Small intestine (tissue), 7 donors: Measurements from ENCODE around the gene FSIP1. TPM values are rescaled to one million over a fixed set of nuclear protein-coding genes. Genes with fewer than 3 reads are reported as not detected.
A peak's percentile ranks its signal among the peaks of the same experiment; 100 is the strongest.

Experiments used
- DNase-seq, 2 donors: peaks; one replicate each; pipeline versions ENCODE4 v3.0.0 to v3.0.0-alpha.2; 2013
- FAIRE-seq: peaks from 2 replicates; lab custom pipeline; 2012; peaks lifted over from hg19 to GRCh38; lab: Jason Lieb, UNC
- H3K27ac ChIP-seq, 3 donors: one replicate each; pipeline ENCODE4 v1.5.1; 2013; ENCODE audit warnings: low read length in 2 of 3, mild to moderate bottlenecking in 2 of 3, control low read depth in 1 of 3, inconsistent platforms in 1 of 3, low read depth in 1 of 3, moderate library complexity in 1 of 3
- H3K27me3 ChIP-seq, 3 donors: one replicate each; pipeline ENCODE4 v1.6.1; 2013; ENCODE audit warnings: low read length in 3 of 3, inconsistent platforms in 1 of 3; ENCODE audit not compliant: control insufficient read depth in 3 of 3, insufficient read depth in 3 of 3
- H3K36me3 ChIP-seq, 3 donors: one replicate each; pipeline ENCODE4 v1.6.1; 2013; ENCODE audit warnings: low read length in 3 of 3, inconsistent platforms in 1 of 3, low read depth in 1 of 3, mild to moderate bottlenecking in 1 of 3, moderate library complexity in 1 of 3; ENCODE audit not compliant: control insufficient read depth in 3 of 3, insufficient read depth in 2 of 3
- H3K4me1 ChIP-seq, 3 donors: one replicate each; pipeline ENCODE4 v1.6.1; 2013; ENCODE audit warnings: low read length in 2 of 3, inconsistent platforms in 1 of 3, low read depth in 1 of 3, mild to moderate bottlenecking in 1 of 3, moderate library complexity in 1 of 3; ENCODE audit not compliant: control insufficient read depth in 3 of 3, insufficient read depth in 2 of 3
- H3K4me3 ChIP-seq, 3 donors: one replicate each; pipeline ENCODE4 v1.5.1; 2013; ENCODE audit warnings: low read length in 3 of 3, control low read depth in 1 of 3, inconsistent platforms in 1 of 3, low read depth in 1 of 3, mild to moderate bottlenecking in 1 of 3, moderate library complexity in 1 of 3
- H3K9me3 ChIP-seq, 2 donors: one replicate each; pipeline ENCODE4 v1.6.1; 2013; ENCODE audit warnings: low read depth in 1 of 2, low read length in 1 of 2; ENCODE audit not compliant: control insufficient read depth in 2 of 2, insufficient read depth in 1 of 2
- WGBS, 3 donors: extraction: QIAGEN DNeasy Blood & Tissue Kit; methylation state at CpG; one replicate each; pipeline ENCODE4 v1.1.7; 2013; 5-methylcytosine and 5-hydroxymethylcytosine counted together
- polyA plus RNA-seq, 4 donors: library from polyadenylated mRNA; stranded (reverse) in 3 of 4; unstranded in 1 of 4; fragments of 200-250 nt in 3 of 4; fragments of 120-200 nt in 1 of 4; gene quantifications; one replicate each; pipeline versions ENCODE4 v1.2.1 to v1.2.3, GENCODE V29; 2013
- donor health status: healthy with polysubstance abuse.
- donor health status: control.
- donor health status: control.
- donor health status: Bipolar disorder and iron deficiency.
- donor health status: healthy.

The FSIP1 gene
- polyA plus RNA-seq, 4 donors = 0.12 to 0.72 TPM; not detected in 2

DNA sequence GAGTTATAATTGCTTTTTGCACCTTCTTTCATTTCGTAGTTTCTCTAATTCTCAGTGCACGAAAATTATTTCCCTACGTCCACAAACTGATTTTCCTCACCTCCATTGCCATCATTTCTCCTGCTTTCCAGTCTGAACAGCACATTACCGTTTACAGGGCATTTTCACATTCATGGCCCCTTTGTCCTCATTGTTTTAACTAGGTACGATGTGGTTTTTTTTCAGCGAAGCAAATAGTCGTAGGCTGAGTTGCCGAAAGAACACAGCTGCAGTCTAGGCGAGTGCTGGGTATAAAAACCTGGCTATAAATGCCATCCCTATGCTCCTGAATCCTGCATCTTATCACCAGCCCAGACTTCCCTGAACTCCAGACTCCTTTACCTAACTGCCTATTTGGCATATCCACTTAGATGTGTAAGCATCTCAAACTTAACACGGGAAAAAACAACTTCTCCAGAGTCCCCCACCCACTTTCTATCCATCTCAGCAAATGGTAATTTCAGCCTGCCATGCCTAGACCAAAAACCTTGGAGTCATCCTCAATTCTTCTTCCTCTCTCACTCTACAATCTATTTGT is 691 bp upstream of the FSIP1 start:
- DNase-seq = peak in 1 of 2 donors; percentile 17
- Histone ChIP-seq H3K9me3 (no peaks in the 10 kb centered on the region), H3K27ac (peak overlapping the region; percentile 22 to 69 (median 53)), H3K27me3 (no peaks in the 10 kb centered on the region), H3K36me3 (no peaks in the 10 kb centered on the region), H3K4me3 (peak overlapping the region; percentile 58 to 85 (median 58)), H3K4me1 (peaks cover 2 to 3% (median 3%) of the 10 kb centered on the region in 3 donors)
- WGBS, 3 donors = 1 to 2% (median 1%) methylated on average over 10 of the region's 10 CpGs
- no peak for FAIRE-seq

DNA sequence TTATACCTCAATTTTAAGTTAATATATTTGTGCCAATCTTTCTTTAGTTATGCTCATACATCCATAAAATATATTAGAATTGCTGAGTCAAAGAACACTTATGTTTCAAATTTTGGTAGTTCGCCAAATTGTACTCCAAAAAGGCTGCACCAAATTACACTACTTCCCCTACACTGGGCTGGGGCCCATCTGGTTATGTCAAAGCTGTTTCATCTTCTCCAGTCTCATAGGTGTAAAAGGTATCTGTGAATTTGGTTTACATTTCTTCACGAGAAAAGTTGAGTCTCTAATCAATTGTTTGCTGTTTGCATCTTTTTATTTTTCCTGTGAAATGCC is 706 bp downstream of the FSIP1 start:
- Histone ChIP-seq H3K27ac (peak overlapping the region in 2 of 3 donors; percentile 57), H3K27me3 (no peaks in the 10 kb centered on the region), H3K36me3 (no peaks in the 10 kb centered on the region), H3K9me3 (no peaks in the 10 kb centered on the region), H3K4me3 (peak overlapping the region in 2 of 3 donors; percentile 2 to 32), H3K4me1 (peaks cover 0 to 3% (median 3%) of the 10 kb centered on the region in 3 donors)
- DNase-seq = no peak
- 54 to 59% (median 57%) methylated on average over 2 of the region's 2 CpGs for WGBS, 3 donors
- FAIRE-seq = no peak

DNA sequence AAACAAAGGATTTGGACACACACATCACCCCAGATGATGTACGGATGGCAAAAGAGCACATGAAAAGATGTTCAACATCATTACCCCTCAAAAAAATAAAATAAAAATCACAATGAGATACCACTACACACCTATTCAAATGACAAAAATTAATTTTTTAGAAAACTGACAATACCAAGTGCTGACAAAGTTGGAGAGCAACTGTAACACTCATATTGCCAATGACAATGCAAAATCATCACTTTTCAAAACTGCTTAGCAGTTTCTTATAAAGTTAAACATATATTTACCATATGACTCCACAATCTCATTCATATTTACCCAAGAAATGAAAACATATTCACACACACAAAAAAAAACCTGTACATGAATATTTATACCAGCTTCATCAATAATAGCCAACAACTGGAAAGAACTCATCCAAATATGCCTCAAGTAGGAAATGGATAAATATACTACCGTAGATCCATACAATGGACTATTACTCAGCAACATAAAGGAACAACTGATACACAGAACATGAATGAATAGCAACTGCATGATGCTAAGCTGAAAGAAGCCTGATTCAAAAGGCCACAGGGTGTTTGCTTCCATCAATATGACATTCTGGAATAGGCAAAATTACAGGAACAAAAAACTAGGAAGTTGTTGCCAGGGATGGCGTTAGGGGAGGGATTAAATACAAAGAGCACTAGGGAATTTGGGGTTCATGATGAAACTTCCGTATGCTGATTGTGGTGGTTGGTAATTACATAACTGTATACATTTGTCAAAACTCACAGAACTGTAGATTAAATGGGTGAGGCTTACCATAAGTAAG is 1.3 kb downstream of the FSIP1 start:
- Histone ChIP-seq H3K4me3 (no peak overlapping the region), H3K27ac (no peak overlapping the region), H3K27me3 (no peaks in the 10 kb centered on the region), H3K4me1 (peaks cover 0 to 3% (median 3%) of the 10 kb centered on the region in 3 donors), H3K9me3 (no peaks in the 10 kb centered on the region), H3K36me3 (no peaks in the 10 kb centered on the region)
- WGBS, 3 donors = 82 to 88% (median 87%) methylated on average over 4 of the region's 4 CpGs
- DNase-seq = no peak
- FAIRE-seq = no peak

DNA sequence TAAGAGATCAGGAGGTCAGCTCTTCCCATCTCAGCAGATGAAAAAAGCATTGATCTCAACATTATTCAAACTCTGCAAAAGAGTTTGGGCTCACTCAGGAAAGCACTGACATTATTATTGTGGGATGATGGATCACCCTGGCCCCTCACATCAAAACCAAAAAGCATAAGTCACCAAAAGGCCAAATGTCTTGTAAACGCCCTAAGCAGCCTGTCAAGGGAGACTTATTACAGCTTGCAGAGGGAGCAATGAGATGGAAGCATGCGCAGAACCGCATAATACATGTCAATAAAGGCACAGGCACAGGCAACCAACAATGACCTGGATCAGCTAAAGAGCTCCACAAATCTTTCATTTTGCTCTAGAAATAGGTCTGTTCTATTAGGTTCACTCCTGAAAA is 4.6 kb downstream of the FSIP1 start:
- Histone ChIP-seq H3K27me3 (no peaks in the 10 kb centered on the region), H3K9me3 (no peaks in the 10 kb centered on the region), H3K4me1 (no peaks in the 10 kb centered on the region), H3K36me3 (no peaks in the 10 kb centered on the region), H3K27ac (no peak overlapping the region), H3K4me3 (no peak overlapping the region)
- 50 to 68% (median 59%) methylated on average over 3 of the region's 3 CpGs for WGBS, 3 donors
- DNase-seq (no peak), FAIRE-seq (no peak)

DNA sequence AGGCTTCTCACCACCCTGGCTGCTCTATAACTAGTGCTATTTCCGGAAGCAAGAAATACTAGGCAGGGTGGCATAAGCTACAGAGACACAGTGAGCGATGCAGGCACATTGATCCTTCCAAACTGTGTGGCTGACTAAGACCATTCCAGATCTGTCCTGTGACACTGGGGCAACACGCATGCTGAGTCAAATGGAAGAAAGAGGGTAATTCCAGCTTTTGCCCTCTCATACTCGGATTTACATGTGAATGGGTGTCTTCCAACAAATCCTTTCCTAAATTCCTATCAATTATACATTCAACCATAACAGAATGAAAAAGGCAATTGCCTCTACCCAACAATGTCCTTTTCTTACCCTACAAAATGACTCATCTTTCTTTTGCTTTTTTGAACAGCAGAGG is 5.1 kb downstream of the FSIP1 start:
- H3K4me3 ChIP-seq = no peak overlapping the region
- no peak for FAIRE-seq
- H3K4me1 ChIP-seq = no peaks in the 10 kb centered on the region
- H3K27me3 ChIP-seq = no peaks in the 10 kb centered on the region
- H3K36me3 ChIP-seq = no peaks in the 10 kb centered on the region
- no peak for DNase-seq
- H3K9me3 ChIP-seq = no peaks in the 10 kb centered on the region
- 75 to 84% (median 83%) methylated on average over 4 of the region's 4 CpGs for WGBS, 3 donors
- no peak overlapping the region for H3K27ac ChIP-seq

DNA sequence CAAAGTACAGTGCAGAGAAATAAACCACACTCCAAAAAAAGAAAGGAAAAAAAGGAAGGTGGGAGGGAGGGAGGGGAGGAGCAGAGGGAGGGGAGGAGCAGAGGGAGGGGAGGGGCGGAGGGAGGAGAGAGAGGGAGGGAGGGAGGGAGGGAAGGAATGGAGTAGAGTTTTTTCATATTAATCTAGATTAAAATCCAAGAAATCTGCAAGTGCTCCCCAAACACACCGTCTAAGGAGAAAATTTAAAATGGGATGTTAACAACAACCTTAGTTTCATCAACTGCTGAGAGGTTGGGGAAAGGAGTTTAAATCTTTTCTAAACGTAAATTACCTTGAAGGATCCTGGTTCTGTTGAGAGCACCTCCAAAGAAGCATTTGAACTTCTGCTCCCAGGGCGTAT is 6.6 kb downstream of the FSIP1 start:
- Histone ChIP-seq H3K9me3 (no peaks in the 10 kb centered on the region), H3K4me1 (no peaks in the 10 kb centered on the region), H3K4me3 (no peak overlapping the region), H3K27ac (no peak overlapping the region), H3K36me3 (no peaks in the 10 kb centered on the region), H3K27me3 (no peaks in the 10 kb centered on the region)
- WGBS, 3 donors = 75 to 91% (median 87%) methylated on average over 3 to 4 of the region's 4 CpGs
- DNase-seq (no peak), FAIRE-seq (no peak)

DNA sequence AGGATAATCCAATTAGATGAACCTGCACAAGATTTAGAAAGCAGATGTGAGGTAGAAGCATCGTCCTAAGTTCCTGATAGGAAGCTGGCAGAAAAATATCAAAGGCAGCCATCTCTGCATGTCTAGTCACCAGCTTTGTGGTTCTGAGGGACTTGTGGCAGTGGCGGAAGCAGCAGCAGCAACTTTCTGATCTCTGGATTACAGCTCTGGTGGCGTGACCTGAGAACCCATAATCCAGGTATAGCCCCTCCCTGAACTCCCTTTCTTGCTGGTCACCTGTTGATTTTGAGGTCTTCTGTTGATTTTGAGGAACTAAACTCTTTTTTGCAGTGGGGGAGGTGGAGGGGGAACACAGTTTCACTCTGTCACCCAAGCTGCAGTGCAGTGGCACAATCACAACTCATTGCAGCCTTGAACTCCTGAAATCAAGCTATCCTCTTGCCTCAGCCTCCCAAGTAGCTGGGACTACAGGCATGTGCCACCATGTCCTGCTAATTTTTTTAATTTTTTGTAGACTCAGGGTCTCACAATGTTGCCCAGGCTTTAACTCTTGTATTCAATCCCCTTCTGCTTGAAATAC is 7.9 kb downstream of the FSIP1 start:
- FAIRE-seq (no peak), DNase-seq (no peak)
- Histone ChIP-seq H3K27ac (no peak overlapping the region), H3K4me3 (no peak overlapping the region), H3K36me3 (no peaks in the 10 kb centered on the region), H3K27me3 (no peaks in the 10 kb centered on the region), H3K4me1 (no peaks in the 10 kb centered on the region), H3K9me3 (no peaks in the 10 kb centered on the region)
- WGBS, 3 donors = 68 to 71% (median 70%) methylated on average over 3 of the region's 3 CpGs

DNA sequence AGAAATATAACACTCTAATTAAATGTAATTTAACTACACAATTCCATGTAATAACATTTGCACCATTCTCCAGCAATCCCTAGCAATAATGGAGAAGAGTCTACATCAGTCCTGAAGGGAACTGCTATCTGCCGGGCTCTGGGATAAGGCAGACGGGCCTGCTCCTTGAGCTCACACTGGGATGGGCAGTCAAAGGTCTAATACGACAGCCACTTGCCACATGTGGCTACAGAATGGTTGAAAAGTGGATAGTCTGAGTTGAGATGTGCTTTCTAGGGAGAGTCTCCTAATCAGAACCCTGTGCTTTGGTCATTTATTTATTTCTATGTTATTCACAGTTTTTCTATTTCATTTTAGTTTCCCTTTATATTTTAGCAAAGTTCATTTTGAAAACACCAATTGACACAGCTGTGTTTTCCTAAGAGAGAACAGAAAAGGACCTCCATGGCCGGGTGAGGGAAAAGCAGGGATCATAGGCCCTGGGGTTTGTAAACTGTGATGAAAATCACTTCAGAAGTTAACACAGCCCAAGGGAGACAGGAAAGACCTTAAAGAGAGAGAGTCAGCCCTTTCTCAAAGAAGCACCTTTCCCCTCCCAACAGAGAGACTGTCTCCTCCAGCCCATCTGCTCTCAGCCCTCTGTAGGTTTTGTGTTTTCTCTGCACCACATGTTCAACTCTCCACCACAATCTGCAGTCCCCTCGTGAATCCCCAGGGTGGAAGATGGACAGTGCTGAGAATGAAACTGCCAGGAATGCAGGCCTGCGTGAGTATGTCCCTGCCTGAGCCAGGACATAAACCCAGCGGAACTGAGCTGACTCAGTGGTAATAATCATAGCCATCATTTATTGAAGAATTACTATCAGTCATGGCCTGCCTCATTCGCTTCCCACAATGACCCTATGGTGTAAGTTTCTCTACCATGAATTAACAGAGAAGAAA is 11.6 kb downstream of the FSIP1 start:
- Histone ChIP-seq H3K4me1 (no peaks in the 10 kb centered on the region), H3K9me3 (peaks cover 0 to 7% of the 10 kb centered on the region in 2 donors), H3K27me3 (no peaks in the 10 kb centered on the region), H3K36me3 (no peaks in the 10 kb centered on the region), H3K4me3 (no peak overlapping the region), H3K27ac (peak overlapping the region in 2 of 3 donors; percentile 5 to 71)
- DNase-seq (no peak), FAIRE-seq (no peak)
- WGBS, 3 donors = 66 to 75% (median 67%) methylated on average over 8 of the region's 8 CpGs
